ENCODE measurements around the gene NDUFB2.
"Not testable (repeated sequence)": the region's sequence is repeated elsewhere in the genome, so short reads cannot be mapped to it uniquely, and the experiment has no call there.

NDUFB2 gene

DNA sequence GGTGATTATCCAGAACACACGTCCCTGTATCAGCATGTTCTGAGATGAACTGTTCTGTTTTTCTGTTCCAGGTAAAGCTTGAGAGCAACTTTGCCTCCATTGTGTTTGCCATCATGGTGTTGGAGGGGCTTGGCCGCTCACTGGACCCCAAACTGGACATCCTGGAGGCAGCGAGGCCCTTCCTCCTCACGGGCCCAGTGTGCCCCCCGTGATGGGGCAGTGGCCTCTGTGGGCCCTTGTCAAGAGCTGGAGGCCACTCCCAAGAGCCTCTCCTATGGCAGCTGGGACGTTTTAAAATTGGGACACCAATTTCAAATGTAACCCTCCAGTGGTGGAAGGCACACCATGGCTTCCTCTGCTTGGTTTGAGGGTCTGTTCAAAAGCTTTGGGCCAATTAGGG, 1.9 kb upstream of the NDUFB2 start:
- no peak for DNase-seq

DNA sequence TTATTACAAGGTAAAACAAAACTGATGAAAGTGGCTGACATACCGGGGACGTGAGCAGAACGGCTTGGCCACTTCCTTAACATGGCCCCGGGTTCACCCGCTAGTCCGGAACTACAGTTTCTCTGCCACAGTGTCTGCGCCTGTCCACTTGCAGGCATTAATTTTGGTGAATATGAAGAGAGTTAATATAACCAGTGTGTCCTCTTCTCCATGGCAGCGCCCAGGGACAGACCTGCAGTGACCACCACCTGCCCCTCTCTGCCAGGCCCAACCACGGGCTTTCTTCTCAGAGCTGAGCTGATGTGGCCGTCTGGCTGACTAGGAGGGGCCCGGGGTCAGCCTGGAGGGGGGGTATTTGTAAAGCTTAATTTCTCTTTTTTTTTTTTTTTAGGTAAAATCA, 1.1 kb upstream of the NDUFB2 start:
- no peak for DNase-seq

DNA sequence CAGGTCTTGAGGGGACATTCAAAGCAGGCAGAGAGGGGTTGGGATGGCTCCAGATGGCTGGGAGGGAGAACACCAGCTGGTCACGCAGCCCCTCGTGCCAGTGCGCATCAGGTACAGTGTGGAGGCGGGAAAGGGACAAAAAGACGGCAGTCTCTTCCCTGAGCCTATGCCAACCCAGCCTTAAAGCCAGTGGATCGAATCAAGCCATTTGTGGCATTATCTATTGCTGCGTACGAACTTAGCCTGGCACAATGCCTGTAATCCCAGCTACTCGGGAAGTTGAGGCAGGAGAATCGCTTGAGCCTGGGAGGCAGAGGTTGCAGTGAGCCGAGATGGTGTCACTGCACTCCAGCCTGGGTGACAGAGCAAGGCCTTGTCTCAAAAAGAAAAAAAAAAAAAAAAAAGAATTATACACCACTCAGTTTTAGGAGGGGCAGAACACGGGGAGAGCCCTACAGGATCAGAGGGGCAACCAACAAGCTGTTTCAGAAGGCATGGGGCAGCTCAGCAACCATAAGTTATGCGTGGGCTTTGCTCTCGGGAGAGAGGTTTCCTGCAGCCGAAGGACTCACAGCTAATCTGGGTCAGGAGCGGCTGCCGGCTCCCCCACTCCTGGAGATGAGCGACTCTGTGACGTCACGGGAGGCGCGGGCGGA, 356 bp upstream of the NDUFB2 start:
- DNase-seq, result no peak

DNA sequence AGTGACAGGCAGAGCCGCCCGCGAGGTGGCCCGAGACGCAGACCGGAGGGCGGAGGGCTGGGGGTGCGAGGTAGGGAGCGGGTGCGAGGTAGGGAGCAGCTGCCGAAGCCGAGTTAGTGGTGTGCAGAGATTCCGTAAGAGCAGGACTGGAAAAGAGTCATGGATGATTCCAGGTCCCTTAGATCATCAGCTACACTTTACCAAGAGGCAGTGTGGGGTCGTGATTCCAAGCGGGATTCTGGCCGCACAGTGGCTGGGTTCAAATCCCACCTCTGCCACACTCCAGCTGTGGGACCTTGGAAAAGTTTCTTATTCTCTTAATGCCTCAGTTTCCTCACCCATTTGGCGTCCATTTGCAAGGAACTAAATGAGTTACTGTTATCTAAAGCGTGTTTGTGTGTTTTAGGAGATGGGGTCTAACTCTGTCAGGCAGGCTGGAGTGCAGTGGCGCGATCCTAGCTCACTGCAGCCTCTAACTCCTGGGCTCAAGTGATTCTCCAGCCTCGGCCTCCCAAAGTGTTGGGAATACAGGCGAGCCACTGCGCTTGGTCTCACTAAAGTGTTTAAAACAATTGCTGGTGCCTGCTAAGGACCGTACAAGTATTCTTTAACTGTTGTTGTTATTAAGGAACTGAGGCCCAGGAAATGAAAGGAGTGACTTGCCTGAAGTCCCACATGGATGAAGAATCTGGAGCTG, 1.1 kb downstream of the NDUFB2 start:
- no peak for DNase-seq

DNA sequence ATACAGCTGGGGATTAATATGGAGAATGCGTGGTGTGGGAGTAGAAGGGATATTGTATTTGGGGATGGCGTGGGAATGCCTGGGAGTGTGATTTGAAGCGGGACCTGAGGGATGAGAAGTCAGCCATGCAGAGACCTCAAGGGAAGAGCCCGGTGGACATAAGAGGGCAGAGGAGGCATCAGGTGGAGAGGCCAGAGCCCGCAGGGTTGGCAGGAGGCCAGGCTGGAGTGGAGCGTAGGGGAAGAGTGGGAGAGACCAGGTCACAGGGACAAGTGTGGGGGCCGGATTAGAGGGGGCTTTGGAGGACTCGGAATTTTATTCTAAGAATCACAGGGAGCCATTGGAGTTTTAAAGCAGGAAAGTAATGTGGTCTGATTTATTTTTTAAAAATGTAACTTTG, 2.0 kb downstream of the NDUFB2 start:
- DNase-seq, result no peak

DNA sequence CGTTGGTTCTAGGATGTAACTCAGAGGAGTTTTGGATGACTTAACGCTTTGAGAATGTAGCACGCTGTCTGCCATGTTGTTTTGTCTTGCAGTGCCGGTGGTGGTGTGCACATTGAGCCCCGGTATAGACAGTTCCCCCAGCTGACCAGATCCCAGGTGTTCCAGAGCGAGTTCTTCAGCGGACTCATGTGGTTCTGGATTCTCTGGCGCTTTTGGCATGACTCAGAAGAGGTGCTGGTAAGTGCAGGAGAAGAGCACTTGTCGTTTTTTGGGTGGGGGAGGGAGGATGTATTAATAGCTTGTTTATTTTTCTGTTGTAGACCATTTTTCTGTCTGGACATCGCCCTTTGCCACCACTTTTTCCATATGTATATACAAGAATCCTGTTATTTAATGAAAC, 6.3 kb downstream of the NDUFB2 start:
- DNase-seq, result no peak

DNA sequence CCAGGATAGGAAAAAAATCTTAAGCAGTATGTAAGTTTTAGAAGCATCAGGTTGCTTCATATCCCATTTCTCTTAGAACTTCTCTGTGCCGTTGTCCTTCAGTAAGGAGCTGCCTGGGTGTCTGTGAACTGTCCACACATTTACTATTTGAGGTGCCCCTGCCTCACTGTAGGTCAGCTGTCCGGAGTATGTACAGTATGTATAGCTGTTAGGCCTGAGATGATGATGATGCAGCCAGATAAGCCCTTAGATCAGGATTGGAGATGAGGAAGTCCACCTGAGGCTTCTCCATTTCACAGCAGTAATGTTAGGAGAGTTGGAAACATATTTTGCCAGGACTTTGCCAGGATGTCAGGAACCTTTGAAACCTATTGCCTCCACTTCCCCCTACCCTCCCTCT, 7.7 kb downstream of the NDUFB2 start:
- no peak for DNase-seq

DNA sequence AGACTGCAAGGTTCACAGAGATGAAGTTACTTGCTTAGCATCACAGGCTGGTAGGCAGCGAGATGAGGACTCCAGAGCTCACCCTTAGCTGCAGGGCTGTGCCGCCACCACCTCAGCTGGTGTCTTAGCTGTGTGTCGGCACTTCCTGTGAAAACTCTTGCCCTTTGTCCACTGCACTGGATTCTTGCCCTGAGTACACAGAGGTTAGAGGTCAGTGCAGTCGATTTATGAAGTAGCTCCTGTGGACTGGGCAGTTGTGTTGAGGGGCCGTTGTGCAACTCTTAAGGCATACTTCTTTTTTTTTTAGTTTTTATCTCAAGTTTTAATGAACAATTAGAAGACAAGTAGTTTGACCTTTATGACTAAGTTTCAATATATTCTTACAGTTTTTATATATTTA, 10.6 kb downstream of the NDUFB2 start:
- DNase-seq, result no peak

DNA sequence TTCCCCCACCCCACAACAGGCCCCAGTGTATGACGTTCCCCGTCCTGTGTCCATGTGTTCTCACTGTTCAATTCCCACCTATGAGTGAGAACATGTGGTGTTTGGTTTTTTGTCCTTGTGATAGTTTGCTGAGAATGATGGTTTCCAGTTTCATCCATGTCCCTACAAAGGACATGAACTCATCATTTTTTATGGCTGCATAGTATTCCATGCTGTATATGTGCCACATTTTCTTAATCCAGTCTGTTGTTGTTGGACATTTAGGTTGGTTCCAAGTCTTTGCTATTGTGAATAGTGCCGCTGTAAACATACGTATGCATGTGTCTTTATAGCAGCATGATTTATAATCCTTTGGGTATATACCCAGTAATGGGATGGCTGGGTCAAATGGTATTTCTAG, 12.3 kb downstream of the NDUFB2 start:
- not testable (repeated sequence) for DNase-seq

DNA sequence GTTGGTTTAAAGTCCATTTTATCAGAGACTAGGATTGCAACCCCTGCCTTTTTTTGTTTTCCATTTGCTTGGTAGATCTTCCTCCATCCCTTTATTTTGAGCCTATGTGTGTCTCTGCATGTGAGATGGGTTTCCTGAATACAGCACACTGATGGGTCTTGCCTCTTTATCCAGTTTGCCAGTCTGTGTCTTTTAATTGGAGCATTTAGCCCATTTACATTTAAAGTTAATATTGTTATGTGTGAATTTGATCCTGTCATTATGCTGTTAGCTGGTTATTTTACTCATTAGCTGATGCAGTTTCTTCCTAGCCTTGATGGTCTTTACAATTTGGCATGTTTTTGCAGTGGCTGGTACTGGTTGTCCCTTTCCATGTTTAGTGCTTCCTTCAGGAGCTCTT, 15.9 kb downstream of the NDUFB2 start:
- DNase-seq, result not testable (repeated sequence)

DNA sequence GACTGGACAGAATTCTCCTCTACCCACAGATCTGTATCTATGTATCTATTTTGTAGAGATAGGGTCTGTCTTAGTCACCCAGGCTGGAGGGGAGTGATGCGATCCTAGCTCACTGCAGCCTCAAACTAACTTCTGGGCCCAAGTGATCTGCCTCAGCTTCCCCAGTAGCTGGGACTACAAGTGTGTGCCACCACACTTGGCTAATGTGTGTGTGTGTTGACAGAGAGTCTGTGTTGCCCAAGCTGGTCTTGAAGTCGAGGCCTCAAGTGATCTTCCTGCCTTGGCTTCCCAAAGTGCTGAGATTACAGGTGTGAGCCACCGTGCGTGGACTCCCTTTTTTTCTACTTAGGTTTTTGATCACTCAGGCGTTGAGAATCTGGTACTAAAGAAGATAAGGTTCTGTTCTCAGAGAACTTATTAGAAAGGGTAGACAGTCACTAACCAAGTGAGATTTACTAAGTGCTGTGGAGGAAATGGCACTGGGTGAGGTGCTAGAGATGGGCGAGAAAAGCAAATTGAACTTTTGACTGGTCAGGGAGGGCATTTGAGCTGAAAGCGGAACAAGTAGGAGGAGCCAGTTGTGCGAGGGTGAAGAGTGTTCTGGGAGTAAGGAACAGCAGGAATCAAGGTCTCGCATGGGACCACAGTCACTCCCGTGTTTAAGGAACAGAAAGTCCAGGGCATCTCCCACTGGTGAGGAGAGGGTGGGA, 18.0 kb downstream of the NDUFB2 start:
- DNase-seq, result no peak

DNA sequence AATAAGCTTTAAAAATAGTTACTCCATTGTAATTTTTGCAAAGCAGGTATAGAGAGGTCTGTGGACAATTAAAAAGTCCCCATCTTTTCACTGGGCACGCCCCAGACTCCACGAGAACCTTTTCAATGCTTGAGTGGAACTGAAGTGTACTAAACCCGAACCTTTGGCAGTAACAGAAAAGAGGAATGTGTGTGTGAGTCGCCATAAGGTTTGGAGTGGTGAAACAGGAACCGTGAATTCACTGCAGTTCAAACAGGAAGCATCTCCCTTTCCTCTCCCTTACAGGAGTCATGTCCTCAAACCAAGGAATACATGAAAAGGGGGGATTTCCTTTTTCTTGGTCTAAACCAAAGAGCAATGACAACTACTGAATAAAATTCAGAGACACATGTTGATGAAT, 23.2 kb downstream of the NDUFB2 start:
- DNase-seq, result no peak

DNA sequence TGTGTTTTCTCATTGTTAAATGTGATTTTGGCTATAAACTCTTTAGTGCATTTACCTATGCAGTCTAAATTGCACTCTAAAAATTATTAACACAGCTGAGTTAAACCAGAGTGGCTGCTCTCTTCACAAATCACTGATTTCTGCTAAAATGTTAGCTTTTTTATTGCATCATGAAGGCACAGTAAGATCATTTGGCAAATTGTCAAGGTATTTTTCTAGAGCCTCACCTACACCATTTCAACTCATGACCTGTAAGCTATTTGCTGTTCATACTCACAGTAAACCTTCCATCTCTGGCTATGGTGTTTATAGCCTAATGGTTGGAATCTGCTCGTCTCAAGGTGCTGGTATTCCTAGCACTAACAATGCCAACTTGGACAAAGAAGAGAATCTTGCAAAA, 25.7 kb downstream of the NDUFB2 start:
- DNase-seq, result no peak

DNA sequence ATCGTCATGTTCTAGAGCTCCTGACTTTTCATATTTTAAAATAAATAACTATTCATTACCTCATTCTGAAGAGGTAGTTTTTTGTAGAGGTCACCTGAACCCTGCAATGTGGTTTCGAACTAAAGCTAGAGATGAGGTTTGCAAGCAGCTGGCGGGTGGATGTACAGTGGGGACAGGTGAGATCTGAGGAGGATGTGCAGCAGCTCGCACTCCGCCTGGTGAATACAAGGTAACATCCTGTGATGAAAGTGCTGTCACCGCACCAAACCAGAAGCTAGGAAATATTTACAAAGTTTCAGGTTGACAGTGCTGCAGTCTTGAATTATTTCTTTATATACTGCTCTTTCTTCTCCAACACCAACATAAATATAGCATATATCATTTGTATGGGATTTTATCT, 26.5 kb downstream of the NDUFB2 start:
- DNase-seq, result no peak

DNA sequence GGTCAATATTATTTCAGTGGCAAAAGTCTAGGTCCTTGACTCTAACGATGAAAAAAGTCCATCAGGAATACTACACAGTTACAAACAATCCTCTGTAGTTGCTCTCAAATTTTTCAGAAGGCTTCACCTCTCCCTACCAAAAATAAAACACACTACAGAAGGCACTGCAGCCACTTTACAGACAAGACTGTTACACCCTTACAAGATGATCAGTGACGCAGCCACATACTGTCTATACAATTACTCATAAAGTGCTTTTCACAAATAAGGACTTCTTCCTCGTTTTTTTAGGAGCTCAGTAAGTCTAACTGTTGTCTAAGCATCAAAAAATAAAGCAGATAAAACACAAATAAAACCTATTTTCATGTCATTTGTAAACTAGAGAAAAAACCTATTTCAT, 27.1 kb downstream of the NDUFB2 start:
- DNase-seq, result no peak

DNA sequence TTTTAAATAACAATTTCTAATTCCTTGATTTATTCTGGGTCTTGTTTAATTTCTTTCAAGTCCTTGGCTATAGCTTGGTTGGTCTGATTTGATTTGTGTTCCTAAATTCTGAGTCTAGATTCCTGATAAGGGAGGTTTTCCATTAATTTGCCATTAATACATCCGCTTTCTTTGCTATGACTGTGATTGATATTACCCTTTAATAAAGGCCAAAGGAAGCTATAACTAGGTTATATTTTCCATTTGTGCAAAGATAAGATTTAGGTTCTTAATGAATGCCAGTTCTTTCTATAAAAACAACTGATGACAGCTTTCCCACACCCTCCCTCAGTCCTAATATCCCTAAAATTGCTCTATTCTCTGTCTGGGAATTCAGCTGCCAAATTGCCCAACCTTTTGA, 28.2 kb downstream of the NDUFB2 start:
- DNase-seq, result no peak

DNA sequence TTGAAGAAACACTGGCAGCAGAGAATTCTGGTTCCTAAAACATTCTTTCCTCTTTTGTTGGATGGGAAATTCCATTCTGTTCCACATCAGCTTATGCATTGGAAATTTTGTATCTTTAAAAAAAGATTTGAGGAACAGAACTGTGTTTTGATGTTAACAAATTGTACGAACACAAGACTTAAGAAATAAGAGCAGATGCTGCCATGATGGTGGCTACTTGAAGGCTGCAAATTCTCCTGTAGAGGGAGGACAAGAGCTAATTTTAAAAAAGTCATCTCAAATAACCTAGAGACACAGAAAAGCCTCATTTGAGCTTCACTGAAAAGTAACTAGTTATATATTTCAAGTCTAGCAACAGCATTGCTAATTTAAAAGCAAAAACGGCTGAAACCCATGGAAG, 29.8 kb downstream of the NDUFB2 start:
- no peak for DNase-seq

DNA sequence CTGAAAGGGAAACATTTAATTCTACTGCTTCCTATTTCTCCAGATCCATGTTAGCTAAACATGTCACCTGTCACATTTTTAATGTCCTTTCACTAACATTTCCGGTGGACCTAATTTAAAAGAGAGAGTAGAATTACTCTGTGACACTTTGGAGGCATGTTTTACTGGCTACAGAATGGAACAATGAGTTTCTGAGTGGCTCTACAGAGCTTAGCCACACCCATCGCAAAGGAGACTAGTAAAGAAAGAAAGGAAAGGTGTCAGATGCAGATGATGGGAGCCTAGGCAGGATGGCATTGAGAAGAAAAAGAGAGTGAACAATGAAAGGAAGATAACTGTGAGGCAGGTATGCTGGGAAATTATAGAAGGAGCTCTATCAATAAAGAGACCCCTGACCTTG, 35.9 kb downstream of the NDUFB2 start:
- no peak for DNase-seq

DNA sequence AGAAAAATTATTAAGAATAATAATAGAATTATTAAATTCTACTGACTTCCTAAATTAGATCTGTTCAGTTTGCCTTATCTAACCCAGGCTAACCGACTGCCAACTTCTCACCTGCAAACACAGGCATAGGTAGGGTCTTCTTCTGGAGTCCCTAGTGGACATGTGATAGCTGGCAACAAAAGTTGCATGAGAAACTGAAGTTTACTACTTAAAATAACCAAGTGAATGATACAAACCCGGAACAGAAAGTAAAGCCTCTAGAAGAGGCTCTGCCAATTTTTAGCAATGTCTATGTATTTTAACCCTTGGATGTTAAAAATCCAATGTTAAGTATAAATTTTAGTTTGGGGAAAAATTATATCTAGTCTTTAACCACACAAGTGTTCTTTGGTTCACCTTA, 37.6 kb downstream of the NDUFB2 start:
- DNase-seq, result no peak

DNA sequence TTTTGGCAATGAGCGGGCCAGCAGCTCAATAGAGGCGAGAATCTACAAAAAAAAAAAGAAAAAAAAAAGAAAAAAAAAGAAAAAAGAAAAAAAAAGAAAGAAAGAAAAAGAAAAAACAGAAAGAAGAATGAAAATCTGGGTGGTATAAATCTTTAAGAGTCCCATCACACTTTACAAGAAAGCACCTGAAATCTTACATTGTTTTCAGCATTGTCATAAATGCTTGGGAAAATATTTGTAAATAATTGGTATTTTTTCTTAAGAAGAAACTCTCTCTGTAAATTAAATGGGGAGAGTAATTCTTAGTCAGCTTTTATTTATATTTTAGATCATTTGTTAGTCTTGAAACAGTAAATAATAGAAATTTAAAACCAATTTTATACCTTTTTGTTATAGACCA, 38.2 kb downstream of the NDUFB2 start:
- no peak for DNase-seq

DNA sequence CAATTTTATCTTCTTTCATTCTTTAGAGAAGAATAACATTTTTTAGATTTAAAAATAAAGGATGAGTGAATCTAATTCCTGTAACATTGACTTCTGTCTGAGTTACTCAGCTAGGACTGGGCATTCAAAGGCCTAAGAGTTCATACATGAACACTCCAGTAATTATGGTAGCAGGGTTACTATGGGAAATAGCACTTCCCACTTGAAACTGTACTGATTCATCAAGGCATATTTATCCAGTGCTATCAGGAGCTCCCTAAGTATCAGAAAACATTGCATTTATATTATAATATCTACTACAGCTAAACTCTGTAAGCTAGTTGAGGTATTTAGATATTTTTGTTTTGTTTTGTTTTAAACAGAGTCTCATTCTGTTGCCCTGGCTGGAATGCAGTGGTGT, 41.8 kb downstream of the NDUFB2 start:
- no peak for DNase-seq

DNA sequence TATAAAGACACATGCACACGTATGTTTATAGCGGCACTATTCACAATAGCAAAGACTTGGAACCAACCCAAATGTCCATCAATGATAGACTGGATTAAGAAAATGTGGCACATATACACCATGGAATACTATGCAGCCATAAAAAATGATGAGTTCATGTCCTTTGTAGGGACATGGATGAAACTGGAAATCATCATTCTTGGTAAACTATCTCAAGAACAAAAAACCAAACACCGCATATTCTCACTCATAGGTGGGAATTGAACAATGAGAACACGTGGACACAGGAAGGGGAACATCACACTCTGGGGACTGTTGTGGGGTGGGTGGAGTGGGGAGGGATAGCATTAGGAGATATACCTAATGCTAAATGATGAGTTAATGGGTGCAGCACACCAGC, 46.7 kb downstream of the NDUFB2 start:
- DNase-seq, result not testable (repeated sequence)

DNA sequence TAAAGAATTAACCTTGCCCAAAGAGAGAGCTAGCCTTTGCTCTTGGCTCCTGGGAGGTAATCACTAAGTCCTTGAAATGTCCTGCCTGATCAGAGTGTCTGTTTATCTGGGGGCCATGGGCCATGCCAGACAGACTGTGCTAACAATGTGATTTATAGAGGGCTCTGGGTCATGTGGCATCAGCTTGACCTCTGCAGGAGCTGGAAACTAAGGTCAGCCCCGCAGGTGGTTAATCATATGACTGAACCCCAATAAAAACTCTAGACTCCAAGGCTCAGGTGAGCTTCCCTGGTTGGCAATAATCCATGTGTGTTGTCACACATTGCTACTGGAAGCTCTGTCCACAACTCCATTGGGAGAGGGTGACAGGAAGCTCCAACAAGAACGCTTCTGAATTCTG, 47.5 kb downstream of the NDUFB2 start:
- no peak for DNase-seq

DNA sequence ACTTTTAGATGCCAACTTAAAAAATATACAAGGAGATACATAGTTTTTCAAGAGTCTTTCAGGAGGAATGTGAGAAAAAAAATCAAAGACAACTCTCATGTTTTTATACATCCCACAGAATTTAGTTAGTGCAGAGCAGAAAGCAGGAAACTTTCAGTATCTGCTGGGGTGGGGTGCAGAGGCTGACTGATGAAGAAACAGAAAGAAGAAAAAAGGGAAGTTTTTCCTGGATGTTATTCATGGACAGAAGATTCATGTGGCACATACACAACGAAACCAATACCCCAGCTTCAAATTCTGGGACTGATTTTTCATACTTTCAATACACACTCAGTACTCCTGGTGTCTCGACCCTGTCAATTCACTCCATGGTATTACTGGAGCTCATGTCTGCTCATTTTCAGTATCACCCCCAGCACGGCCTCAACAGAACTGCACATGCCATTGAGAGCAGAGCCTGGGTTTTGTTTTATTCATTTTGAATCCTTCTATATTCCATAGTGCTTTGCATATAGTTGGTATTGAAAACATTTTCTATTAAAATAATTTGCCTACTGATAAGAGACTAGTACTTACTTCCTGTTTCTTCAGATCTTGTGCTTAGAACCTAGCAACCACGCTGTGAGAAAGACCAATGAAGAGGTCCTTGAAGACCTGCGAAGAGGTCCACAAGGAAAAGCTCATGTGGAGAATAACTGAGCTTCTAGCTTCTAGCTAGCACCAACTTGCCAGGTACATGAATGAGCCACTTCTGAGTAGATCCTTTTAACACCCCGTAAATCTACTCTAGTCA, 49.0 kb downstream of the NDUFB2 start:
- no peak for DNase-seq

All from NCI-H2081 treated with DMSO at 0.1 percent for 48 hours (cell line).